IgD-negative memory B cell (primary cell): ENCODE measurements around the gene ARHGAP45. TPM values are rescaled to one million over a fixed set of nuclear protein-coding genes. Genes with fewer than 3 reads are reported as not detected.

ENCODE experiments used
- H3K27ac Mint-ChIP-seq, 3 donors: one replicate each; pipeline ENCODE4 v1.8.0; 2020 to 2022; ENCODE audit warnings: mild to moderate bottlenecking in 3 of 3, mixed read lengths in 3 of 3, moderate library complexity in 1 of 3
- H3K27me3 Mint-ChIP-seq: one replicate; pipeline ENCODE4 v1.8.0; 2021; ENCODE audit warnings: mixed read lengths
- H3K36me3 Mint-ChIP-seq: one replicate; pipeline ENCODE4 v1.8.0; 2020; ENCODE audit warnings: mild to moderate bottlenecking, mixed read lengths
- H3K4me1 Mint-ChIP-seq, 3 donors: one replicate each; pipeline ENCODE4 v1.8.0; 2020 to 2022; ENCODE audit warnings: mixed read lengths in 3 of 3, mild to moderate bottlenecking in 1 of 3
- H3K4me3 Mint-ChIP-seq, 4 donors: one replicate each; pipeline ENCODE4 v1.8.0; 2020 to 2022; ENCODE audit warnings: mild to moderate bottlenecking in 4 of 4, mixed read lengths in 4 of 4, moderate library complexity in 3 of 4
- H3K9me3 Mint-ChIP-seq, 3 donors: one replicate each; pipeline ENCODE4 v1.8.0; 2020 to 2021; ENCODE audit warnings: mixed read lengths in 3 of 3, mild to moderate bottlenecking in 1 of 3
- polyA plus RNA-seq: library from polyadenylated mRNA; unstranded; fragments of 300-500 nt; fragmentation: Illumina TruSeq; gene quantifications from one replicate; pipeline ENCODE4 v1.2.3, GENCODE V29; 2021

The ARHGAP45 gene
- polyA plus RNA-seq, 1 donor from 2014 or later = 391 TPM

GRCh38 chr19:1068009-1069001, 1.3 kb downstream of the ARHGAP45 start:
- peaks cover 8 to 30% (median 17%) of the 10 kb centered on the region in 3 donors for H3K4me1 Mint-ChIP-seq
- no peaks in the 10 kb centered on the region for H3K9me3 Mint-ChIP-seq
- peak overlapping the region; percentile 85 to 98 (median 94) for H3K4me3 Mint-ChIP-seq
- no peaks in the 10 kb centered on the region for H3K27me3 Mint-ChIP-seq
- peaks cover 7% of the 10 kb centered on the region for H3K36me3 Mint-ChIP-seq
- H3K27ac Mint-ChIP-seq = peak overlapping the region; percentile 91 to 97 (median 92)

GRCh38 chr19:1069009-1069779, 2.2 kb downstream of the ARHGAP45 start:
- peaks cover 7% of the 10 kb centered on the region for H3K36me3 Mint-ChIP-seq

GRCh38 chr19:1070576-1070930, 3.6 kb downstream of the ARHGAP45 start:
- H3K36me3 Mint-ChIP-seq = peaks cover 7% of the 10 kb centered on the region
- H3K27ac Mint-ChIP-seq = peak overlapping the region in 2 of 3 donors; percentile 73 to 97
- peaks cover 10 to 20% (median 16%) of the 10 kb centered on the region in 3 donors for H3K4me1 Mint-ChIP-seq
- no peaks in the 10 kb centered on the region for H3K27me3 Mint-ChIP-seq
- H3K9me3 Mint-ChIP-seq = no peaks in the 10 kb centered on the region
- H3K4me3 Mint-ChIP-seq = peak overlapping the region in 1 of 4 donors; percentile 33

More at GRCh38 chr19:1069009-1069779, 2.2 kb downstream of the ARHGAP45 start:
- Mint-ChIP-seq H3K4me3 (peak overlapping the region; percentile 85 to 98 (median 94)), H3K9me3 (no peaks in the 10 kb centered on the region), H3K27ac (peak overlapping the region; percentile 90 to 97 (median 92)), H3K4me1 (peaks cover 8 to 23% (median 19%) of the 10 kb centered on the region in 3 donors), H3K27me3 (no peaks in the 10 kb centered on the region)

GRCh38 chr19:1070931-1071791, 4.2 kb downstream of the ARHGAP45 start:
- Mint-ChIP-seq H3K9me3 (no peaks in the 10 kb centered on the region), H3K4me1 (peaks cover 15 to 26% (median 22%) of the 10 kb centered on the region in 3 donors), H3K4me3 (peak overlapping the region in 1 of 4 donors; percentile 40)

GRCh38 chr19:1072371-1073015, 5.5 kb downstream of the ARHGAP45 start:
- Mint-ChIP-seq H3K4me1 (peaks cover 22 to 32% (median 29%) of the 10 kb centered on the region in 3 donors), H3K4me3 (peak overlapping the region in 3 of 4 donors; percentile 4 to 72 (median 71)), H3K36me3 (peaks cover 11% of the 10 kb centered on the region), H3K9me3 (no peaks in the 10 kb centered on the region), H3K27ac (peak overlapping the region; percentile 83 to 100 (median 90)), H3K27me3 (no peaks in the 10 kb centered on the region)

More at GRCh38 chr19:1070931-1071791, 4.2 kb downstream of the ARHGAP45 start:
- Mint-ChIP-seq H3K36me3 (peaks cover 7% of the 10 kb centered on the region), H3K27me3 (no peaks in the 10 kb centered on the region), H3K27ac (peak overlapping the region in 1 of 3 donors; percentile 97)

- Mint-ChIP-seq H3K9me3 (no peaks in the 10 kb centered on the region), H3K27me3 (no peaks in the 10 kb centered on the region), H3K4me1 (peaks cover 22 to 33% (median 29%) of the 10 kb centered on the region in 3 donors), H3K36me3 (peaks cover 11% of the 10 kb centered on the region), H3K27ac (peak overlapping the region; percentile 90 to 100 (median 90)), H3K4me3 (peak overlapping the region; percentile 4 to 75 (median 18))
Observed at GRCh38 chr19:1073063-1073955, 6.3 kb downstream of the ARHGAP45 start.

GRCh38 chr19:1073956-1074517, 7.1 kb downstream of the ARHGAP45 start:
- H3K4me3 Mint-ChIP-seq = peak overlapping the region in 2 of 4 donors; percentile 73 to 75
- H3K27ac Mint-ChIP-seq = peak overlapping the region in 2 of 3 donors; percentile 90 to 100
- no peaks in the 10 kb centered on the region for H3K9me3 Mint-ChIP-seq
- no peaks in the 10 kb centered on the region for H3K27me3 Mint-ChIP-seq
- H3K36me3 Mint-ChIP-seq = peaks cover 9% of the 10 kb centered on the region
- H3K4me1 Mint-ChIP-seq = peaks cover 18 to 29% (median 26%) of the 10 kb centered on the region in 3 donors

- no peaks in the 10 kb centered on the region for H3K27me3 Mint-ChIP-seq
- H3K4me1 Mint-ChIP-seq = peaks cover 14 to 29% (median 22%) of the 10 kb centered on the region in 3 donors
- H3K27ac Mint-ChIP-seq = peak overlapping the region; percentile 96 to 100 (median 98)
- H3K36me3 Mint-ChIP-seq = peaks cover 6% of the 10 kb centered on the region
- H3K9me3 Mint-ChIP-seq = no peaks in the 10 kb centered on the region
- H3K4me3 Mint-ChIP-seq = peak overlapping the region; percentile 62 to 95 (median 90)
Observed at GRCh38 chr19:1074544-1075283, 7.7 kb downstream of the ARHGAP45 start.

- H3K27ac Mint-ChIP-seq = peak overlapping the region; percentile 96 to 100 (median 98)
- H3K4me1 Mint-ChIP-seq = peaks cover 14 to 29% (median 25%) of the 10 kb centered on the region in 3 donors
- peak overlapping the region in 3 of 4 donors; percentile 89 to 95 (median 90) for H3K4me3 Mint-ChIP-seq
- no peaks in the 10 kb centered on the region for H3K9me3 Mint-ChIP-seq
- no peaks in the 10 kb centered on the region for H3K27me3 Mint-ChIP-seq
- H3K36me3 Mint-ChIP-seq = peaks cover 6% of the 10 kb centered on the region
Observed at GRCh38 chr19:1076046-1076386, 9.0 kb downstream of the ARHGAP45 start.

- H3K9me3 Mint-ChIP-seq = no peaks in the 10 kb centered on the region
- peaks cover 4% of the 10 kb centered on the region for H3K36me3 Mint-ChIP-seq
- H3K4me1 Mint-ChIP-seq = peaks cover 14 to 25% (median 23%) of the 10 kb centered on the region in 3 donors
- peak overlapping the region; percentile 96 to 100 (median 98) for H3K27ac Mint-ChIP-seq
- peak overlapping the region; percentile 70 to 95 (median 92) for H3K4me3 Mint-ChIP-seq
- H3K27me3 Mint-ChIP-seq = no peaks in the 10 kb centered on the region
Observed at GRCh38 chr19:1076951-1077350, 10.0 kb downstream of the ARHGAP45 start.

GRCh38 chr19:1079566-1080111, 12.7 kb downstream of the ARHGAP45 start:
- peaks cover 18 to 25% (median 20%) of the 10 kb centered on the region in 3 donors for H3K4me1 Mint-ChIP-seq
- peak overlapping the region in 2 of 4 donors; percentile 35 to 51 for H3K4me3 Mint-ChIP-seq
- H3K9me3 Mint-ChIP-seq = no peaks in the 10 kb centered on the region
- H3K27me3 Mint-ChIP-seq = no peaks in the 10 kb centered on the region
- peak overlapping the region in 2 of 3 donors; percentile 27 to 94 for H3K27ac Mint-ChIP-seq
- H3K36me3 Mint-ChIP-seq = peaks cover 4% of the 10 kb centered on the region
